HG03571 (cell line): Measurements from ENCODE around the gene SLC36A2.
"Not testable (repeated sequence)": the region's sequence is repeated elsewhere in the genome, so short reads cannot be mapped to it uniquely, and the experiment has no call there.

Experiments
- ATAC-seq: cut with Tn5 transposase; IDR thresholded peaks from one replicate; pipeline ENCODE4 v1.9.1; 2021; ENCODE audit not compliant: unreplicated experiment

Gene SLC36A2

GRCh38 chr5:151327585-151327984 lies 19.8 kb downstream of the SLC36A2 start:
- no peak for ATAC-seq

GRCh38 chr5:151326266-151326665 lies 21.1 kb downstream of the SLC36A2 start:
- no peak for ATAC-seq

GRCh38 chr5:151320481-151320880 lies 26.9 kb downstream of the SLC36A2 start:
- no peak for ATAC-seq

- ATAC-seq, result peak; percentile 74
Measured at GRCh38 chr5:151318850-151319732, 28.3 kb downstream of the SLC36A2 start.

- no peak for ATAC-seq
Measured at GRCh38 chr5:151317871-151318270, 29.5 kb downstream of the SLC36A2 start.

GRCh38 chr5:151315998-151316597 lies 31.3 kb downstream of the SLC36A2 start:
- ATAC-seq, result peak; percentile 68

- ATAC-seq, result no peak
Measured at GRCh38 chr5:151313357-151313756, 34.0 kb downstream of the SLC36A2 start.

GRCh38 chr5:151312756-151313324 lies 34.5 kb downstream of the SLC36A2 start:
- ATAC-seq, result no peak

- ATAC-seq, result no peak
Measured at GRCh38 chr5:151310932-151311331, 36.4 kb downstream of the SLC36A2 start.

GRCh38 chr5:151309821-151310220 lies 37.5 kb downstream of the SLC36A2 start:
- not testable (repeated sequence) for ATAC-seq

- ATAC-seq, result not testable (repeated sequence)
Measured at GRCh38 chr5:151309266-151309665, 38.1 kb downstream of the SLC36A2 start.

GRCh38 chr5:151303666-151304065 lies 43.7 kb downstream of the SLC36A2 start, which contains the start of gene SLC36A3:
Gene SLC36A3, minus strand, starts transcription at chr5:151303766. Its CDS starts 412 bp downstream, at chr5:151303354.
- ATAC-seq, result no peak

GRCh38 chr5:151298063-151298855 lies 49.1 kb downstream of the SLC36A2 start:
- no peak for ATAC-seq

- ATAC-seq, result no peak
Measured at GRCh38 chr5:151296974-151297373, 50.4 kb downstream of the SLC36A2 start.

GRCh38 chr5:151296478-151296830 lies 50.9 kb downstream of the SLC36A2 start:
- no peak for ATAC-seq

GRCh38 chr5:151295791-151296477 lies 51.4 kb downstream of the SLC36A2 start:
- ATAC-seq, result no peak

- ATAC-seq, result no peak
Measured at GRCh38 chr5:151295138-151295537, 52.2 kb downstream of the SLC36A2 start.

- no peak for ATAC-seq
Measured at GRCh38 chr5:151293624-151294023, 53.7 kb downstream of the SLC36A2 start.

- ATAC-seq, result no peak
Measured at GRCh38 chr5:151288180-151288579, 59.2 kb downstream of the SLC36A2 start.

- ATAC-seq, result no peak
Measured at GRCh38 chr5:151286246-151286645, 61.1 kb downstream of the SLC36A2 start.

- ATAC-seq, result no peak
Measured at GRCh38 chr5:151285683-151286082, 61.7 kb downstream of the SLC36A2 start.
